ENCODE results near the gene DEFB123.

The DEFB123 gene

GRCh38 chr20:31475472-31476293 is 35.3 kb downstream of the DEFB123 start:
- no peak overlapping the region for H3K4ac ChIP-seq (ENCODE audit: low read depth, low read length)
- no peaks in the 10 kb centered on the region for H3K4me1 ChIP-seq (ENCODE audit: control insufficient read depth, low read depth, low read length)
- no peak overlapping the region for H4K8ac ChIP-seq (ENCODE audit: low read depth, low read length)
- no peak overlapping the region for H3K27ac ChIP-seq (ENCODE audit: low read depth, low read length)
- H3K18ac ChIP-seq (ENCODE audit: low read length) = no peak overlapping the region
- DNase-seq = no peak
- H3K4me2 ChIP-seq (ENCODE audit: low read length) = no peak overlapping the region
- H3K36me3 ChIP-seq (ENCODE audit: control insufficient read depth, insufficient read depth, low read length) = no peaks in the 10 kb centered on the region
- no peak overlapping the region for H3K4me3 ChIP-seq (ENCODE audit: low read length)
- H2AK5ac ChIP-seq (ENCODE audit: low read length) = no peak overlapping the region
- H3K79me2 ChIP-seq (ENCODE audit: control insufficient read depth, insufficient read depth, low read length) = no peaks in the 10 kb centered on the region
- no peaks in the 10 kb centered on the region for H3K27me3 ChIP-seq (ENCODE audit: insufficient read depth, low read length, poor library complexity)
- H3K9ac ChIP-seq (ENCODE audit: low read length) = no peak overlapping the region
- H2BK120ac ChIP-seq (ENCODE audit: low read depth, low read length) = no peak overlapping the region
- H3K56ac ChIP-seq (ENCODE audit: low read length) = no peak overlapping the region
- no peaks in the 10 kb centered on the region for H3K79me1 ChIP-seq (ENCODE audit: low read length)
- no peak overlapping the region for H2BK5ac ChIP-seq (ENCODE audit: low read length)
- no CpG with 5 or more reads among the region's 29 CpGs for WGBS (ENCODE audit: extremely low coverage, insufficient coverage, low lambda C conversion rate)
- no peak overlapping the region for H4K5ac ChIP-seq (ENCODE audit: low read length)
- no peak overlapping the region for H3K23ac ChIP-seq (ENCODE audit: low read length)
- no peak overlapping the region for H2BK15ac ChIP-seq (replicated peaks; ENCODE audit: low read depth)

- no peak overlapping the region for H4K8ac ChIP-seq (ENCODE audit: low read depth, low read length)
- H3K27ac ChIP-seq (ENCODE audit: low read depth, low read length) = no peak overlapping the region
- H3K36me3 ChIP-seq (ENCODE audit: control insufficient read depth, insufficient read depth, low read length) = no peaks in the 10 kb centered on the region
- no peaks in the 10 kb centered on the region for H3K4me1 ChIP-seq (ENCODE audit: control insufficient read depth, low read depth, low read length)
- no CpG with 5 or more reads among the region's 6 CpGs for WGBS (ENCODE audit: extremely low coverage, insufficient coverage, low lambda C conversion rate)
- no peak overlapping the region for H3K4me3 ChIP-seq (ENCODE audit: low read length)
- H2BK15ac ChIP-seq (replicated peaks; ENCODE audit: low read depth) = no peak overlapping the region
- H3K18ac ChIP-seq (ENCODE audit: low read length) = no peak overlapping the region
- no peak overlapping the region for H3K9ac ChIP-seq (ENCODE audit: low read length)
- DNase-seq = no peak
- H2AK5ac ChIP-seq (ENCODE audit: low read length) = no peak overlapping the region
- H3K27me3 ChIP-seq (ENCODE audit: insufficient read depth, low read length, poor library complexity) = no peaks in the 10 kb centered on the region
- H4K5ac ChIP-seq (ENCODE audit: low read length) = no peak overlapping the region
- H3K4me2 ChIP-seq (ENCODE audit: low read length) = no peak overlapping the region
- H3K79me1 ChIP-seq (ENCODE audit: low read length) = no peaks in the 10 kb centered on the region
- no peak overlapping the region for H2BK120ac ChIP-seq (ENCODE audit: low read depth, low read length)
- no peak overlapping the region for H2BK5ac ChIP-seq (ENCODE audit: low read length)
- no peak overlapping the region for H3K56ac ChIP-seq (ENCODE audit: low read length)
- H3K4ac ChIP-seq (ENCODE audit: low read depth, low read length) = no peak overlapping the region
- H3K23ac ChIP-seq (ENCODE audit: low read length) = no peak overlapping the region
- no peaks in the 10 kb centered on the region for H3K79me2 ChIP-seq (ENCODE audit: control insufficient read depth, insufficient read depth, low read length)
These were observed 35.8 kb downstream of the DEFB123 start for GRCh38 chr20:31476294-31476585.

- Histone ChIP-seq H4K5ac (ENCODE audit: low read length) (no peak overlapping the region), H2BK5ac (ENCODE audit: low read length) (no peak overlapping the region), H2BK120ac (ENCODE audit: low read depth, low read length) (no peak overlapping the region), H3K23ac (ENCODE audit: low read length) (no peak overlapping the region), H3K18ac (ENCODE audit: low read length) (no peak overlapping the region), H3K4me2 (ENCODE audit: low read length) (no peak overlapping the region), H2BK15ac (replicated peaks; ENCODE audit: low read depth) (no peak overlapping the region), H3K4me3 (ENCODE audit: low read length) (no peak overlapping the region), H3K27ac (ENCODE audit: low read depth, low read length) (no peak overlapping the region), H2AK5ac (ENCODE audit: low read length) (no peak overlapping the region), H4K8ac (ENCODE audit: low read depth, low read length) (no peak overlapping the region), H3K27me3 (ENCODE audit: insufficient read depth, low read length, poor library complexity) (no peaks in the 10 kb centered on the region), H3K79me2 (ENCODE audit: control insufficient read depth, insufficient read depth, low read length) (no peaks in the 10 kb centered on the region), H3K79me1 (ENCODE audit: low read length) (no peaks in the 10 kb centered on the region), H3K4ac (ENCODE audit: low read depth, low read length) (no peak overlapping the region), H3K36me3 (ENCODE audit: control insufficient read depth, insufficient read depth, low read length) (no peaks in the 10 kb centered on the region), H3K4me1 (ENCODE audit: control insufficient read depth, low read depth, low read length) (no peaks in the 10 kb centered on the region), H3K9ac (ENCODE audit: low read length) (no peak overlapping the region), H3K56ac (ENCODE audit: low read length) (no peak overlapping the region)
- no peak for DNase-seq
- WGBS (ENCODE audit: extremely low coverage, insufficient coverage, low lambda C conversion rate) = no CpG with 5 or more reads among the region's 6 CpGs
These were observed 36.3 kb downstream of the DEFB123 start for GRCh38 chr20:31476643-31477215.

GRCh38 chr20:31484001-31484400 is 43.6 kb downstream of the DEFB123 start:
- Histone ChIP-seq H3K4me2 (ENCODE audit: low read length) (no peak overlapping the region), H3K27me3 (ENCODE audit: insufficient read depth, low read length, poor library complexity) (no peaks in the 10 kb centered on the region), H3K79me1 (ENCODE audit: low read length) (no peaks in the 10 kb centered on the region), H3K18ac (ENCODE audit: low read length) (no peak overlapping the region), H3K56ac (ENCODE audit: low read length) (no peak overlapping the region), H4K8ac (ENCODE audit: low read depth, low read length) (no peak overlapping the region), H2BK120ac (ENCODE audit: low read depth, low read length) (no peak overlapping the region), H3K23ac (ENCODE audit: low read length) (no peak overlapping the region), H2BK15ac (replicated peaks; ENCODE audit: low read depth) (no peak overlapping the region), H3K27ac (ENCODE audit: low read depth, low read length) (no peak overlapping the region), H3K36me3 (ENCODE audit: control insufficient read depth, insufficient read depth, low read length) (no peaks in the 10 kb centered on the region), H3K9ac (ENCODE audit: low read length) (no peak overlapping the region), H3K4ac (ENCODE audit: low read depth, low read length) (no peak overlapping the region), H3K79me2 (ENCODE audit: control insufficient read depth, insufficient read depth, low read length) (no peaks in the 10 kb centered on the region), H3K4me1 (ENCODE audit: control insufficient read depth, low read depth, low read length) (no peaks in the 10 kb centered on the region), H2AK5ac (ENCODE audit: low read length) (no peak overlapping the region), H4K5ac (ENCODE audit: low read length) (no peak overlapping the region), H3K4me3 (ENCODE audit: low read length) (no peak overlapping the region), H2BK5ac (ENCODE audit: low read length) (no peak overlapping the region)
- no peak for DNase-seq
- WGBS (ENCODE audit: extremely low coverage, insufficient coverage, low lambda C conversion rate) = no CpG with 5 or more reads among the region's 36 CpGs

- no CpG with 5 or more reads among the region's 31 CpGs for WGBS (ENCODE audit: extremely low coverage, insufficient coverage, low lambda C conversion rate)
- Histone ChIP-seq H3K23ac (ENCODE audit: low read length) (no peak overlapping the region), H3K4me2 (ENCODE audit: low read length) (no peak overlapping the region), H3K27me3 (ENCODE audit: insufficient read depth, low read length, poor library complexity) (no peaks in the 10 kb centered on the region), H2BK120ac (ENCODE audit: low read depth, low read length) (no peak overlapping the region), H3K18ac (ENCODE audit: low read length) (no peak overlapping the region), H3K9ac (ENCODE audit: low read length) (no peak overlapping the region), H2AK5ac (ENCODE audit: low read length) (no peak overlapping the region), H3K27ac (ENCODE audit: low read depth, low read length) (no peak overlapping the region), H4K5ac (ENCODE audit: low read length) (no peak overlapping the region), H3K4me1 (ENCODE audit: control insufficient read depth, low read depth, low read length) (no peaks in the 10 kb centered on the region), H2BK15ac (replicated peaks; ENCODE audit: low read depth) (no peak overlapping the region), H3K79me1 (ENCODE audit: low read length) (no peaks in the 10 kb centered on the region), H3K79me2 (ENCODE audit: control insufficient read depth, insufficient read depth, low read length) (no peaks in the 10 kb centered on the region), H3K36me3 (ENCODE audit: control insufficient read depth, insufficient read depth, low read length) (no peaks in the 10 kb centered on the region), H3K4me3 (ENCODE audit: low read length) (no peak overlapping the region), H3K56ac (ENCODE audit: low read length) (no peak overlapping the region), H4K8ac (ENCODE audit: low read depth, low read length) (no peak overlapping the region), H3K4ac (ENCODE audit: low read depth, low read length) (no peak overlapping the region), H2BK5ac (ENCODE audit: low read length) (no peak overlapping the region)
- DNase-seq = no peak
These were observed 45.3 kb downstream of the DEFB123 start for GRCh38 chr20:31485450-31486339.

All from mesendoderm (in vitro differentiated cells).